ENCODE measurements around the gene MTCL3.
"Not testable (repeated sequence)": the region's sequence is repeated elsewhere in the genome, so short reads cannot be mapped to it uniquely, and the experiment has no call there.

The MTCL3 gene

GRCh38 chr6:127436578-127437110 is 82.5 kb downstream of the MTCL3 start:
- no peak for DNase-seq (ENCODE audit: low read depth in 4 of 4, low spot score in 1 of 4)

- DNase-seq (ENCODE audit: low read depth in 4 of 4, low spot score in 1 of 4): no peak
These were observed 83.4 kb downstream of the MTCL3 start for GRCh38 chr6:127435626-127436220.

GRCh38 chr6:127434651-127435050 is 84.5 kb downstream of the MTCL3 start:
- no peak for DNase-seq (ENCODE audit: low read depth in 4 of 4, low spot score in 1 of 4)

- DNase-seq (ENCODE audit: low read depth in 4 of 4, low spot score in 1 of 4): not testable (repeated sequence)
These were observed 90.6 kb downstream of the MTCL3 start for GRCh38 chr6:127428562-127428961.

GRCh38 chr6:127423921-127424320 is 95.2 kb downstream of the MTCL3 start:
- DNase-seq (ENCODE audit: low read depth in 4 of 4, low spot score in 1 of 4): no peak

Measured in stimulated activated CD4-positive, alpha-beta T cell treated with anti-CD3 and anti-CD28 coated beads, Interleukin-1b, Interleukin-23, amount 100 ng/mL, for 24 hours (primary cell).